Medulla oblongata (tissue), 1 donor: ENCODE data around the gene TNP2.
A peak's percentile ranks its signal among the peaks of the same experiment; 100 is the strongest.
"Not testable (repeated sequence)": the region's sequence is repeated elsewhere in the genome, so short reads cannot be mapped to it uniquely, and the experiment has no call there.

Experiments used
- DNase-seq: peaks from one replicate; pipeline ENCODE4 v3.0.0-alpha.2; 2015; ENCODE audit errors: extremely low spot score

Gene TNP2

DNA sequence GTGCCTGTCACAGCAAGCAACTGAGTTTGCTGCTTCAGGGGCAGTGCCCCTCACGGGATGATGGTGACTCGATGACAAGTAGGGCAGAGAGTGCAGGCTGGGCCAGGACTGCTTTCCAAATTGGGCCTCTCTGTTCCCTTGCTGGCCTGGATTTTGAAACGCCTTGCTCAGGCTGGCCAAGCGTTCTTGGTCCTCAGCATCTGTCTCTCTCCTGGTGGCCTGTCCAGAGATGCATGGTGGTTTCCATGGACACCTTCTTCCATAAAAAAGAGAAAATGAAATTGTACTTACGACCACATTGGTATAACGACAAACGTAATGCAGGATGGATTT, 31.4 kb upstream of the TNP2 start:
- no peak for DNase-seq

- no peak for DNase-seq
These were observed 30.9 kb upstream of the TNP2 start for GRCh38 chr16:11299865-11300559.

GRCh38 chr16:11298950-11299547, 29.9 kb upstream of the TNP2 start:
- DNase-seq: not testable (repeated sequence)

DNA sequence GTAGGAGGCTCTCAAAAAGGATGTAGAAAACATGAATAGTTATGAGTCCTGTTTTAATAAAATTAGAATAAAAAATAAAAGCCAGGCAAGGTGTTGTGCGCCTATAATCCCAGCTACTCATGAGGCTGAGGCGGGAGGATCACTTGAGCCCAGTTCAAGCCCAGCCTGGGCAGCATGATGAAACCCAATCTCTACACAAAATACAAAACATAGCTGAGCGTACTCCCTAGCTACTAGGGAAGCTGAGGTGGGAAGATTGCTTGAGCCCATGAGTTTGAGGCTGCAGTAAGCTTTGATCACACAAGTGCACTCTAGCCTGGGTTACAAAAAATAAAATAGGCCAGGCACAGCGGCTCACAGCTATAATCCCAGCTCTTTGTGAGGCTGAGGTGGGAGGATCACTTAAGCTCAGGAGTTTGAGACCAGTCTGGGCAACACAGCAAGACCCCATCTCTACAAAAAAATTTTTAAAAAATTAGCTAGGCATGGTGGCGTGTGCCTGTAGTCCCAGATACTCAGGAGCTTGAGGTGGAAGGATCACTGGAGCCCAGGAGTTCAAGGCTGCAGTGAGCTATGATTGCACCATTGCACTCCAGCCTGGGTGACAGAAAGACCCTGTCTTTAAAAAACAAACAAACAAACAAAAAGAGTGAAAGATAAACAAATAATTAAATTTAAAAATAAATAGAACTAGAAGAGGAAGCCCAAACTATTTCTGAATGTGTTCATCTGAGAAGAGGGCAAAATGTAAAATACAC, 29.2 kb upstream of the TNP2 start:
- DNase-seq: no peak

GRCh38 chr16:11297492-11298142, 28.5 kb upstream of the TNP2 start:
- DNase-seq: peak; percentile 87

GRCh38 chr16:11296706-11297491, 27.8 kb upstream of the TNP2 start:
- DNase-seq: no peak

- DNase-seq: no peak
These were observed 27.2 kb upstream of the TNP2 start for GRCh38 chr16:11296351-11296705.

- DNase-seq: no peak
These were observed 26.5 kb upstream of the TNP2 start for GRCh38 chr16:11295672-11296071.

GRCh38 chr16:11292076-11292748, 23.1 kb upstream of the TNP2 start:
- DNase-seq: no peak

GRCh38 chr16:11291091-11291703, 22.1 kb upstream of the TNP2 start:
- DNase-seq: no peak

DNA sequence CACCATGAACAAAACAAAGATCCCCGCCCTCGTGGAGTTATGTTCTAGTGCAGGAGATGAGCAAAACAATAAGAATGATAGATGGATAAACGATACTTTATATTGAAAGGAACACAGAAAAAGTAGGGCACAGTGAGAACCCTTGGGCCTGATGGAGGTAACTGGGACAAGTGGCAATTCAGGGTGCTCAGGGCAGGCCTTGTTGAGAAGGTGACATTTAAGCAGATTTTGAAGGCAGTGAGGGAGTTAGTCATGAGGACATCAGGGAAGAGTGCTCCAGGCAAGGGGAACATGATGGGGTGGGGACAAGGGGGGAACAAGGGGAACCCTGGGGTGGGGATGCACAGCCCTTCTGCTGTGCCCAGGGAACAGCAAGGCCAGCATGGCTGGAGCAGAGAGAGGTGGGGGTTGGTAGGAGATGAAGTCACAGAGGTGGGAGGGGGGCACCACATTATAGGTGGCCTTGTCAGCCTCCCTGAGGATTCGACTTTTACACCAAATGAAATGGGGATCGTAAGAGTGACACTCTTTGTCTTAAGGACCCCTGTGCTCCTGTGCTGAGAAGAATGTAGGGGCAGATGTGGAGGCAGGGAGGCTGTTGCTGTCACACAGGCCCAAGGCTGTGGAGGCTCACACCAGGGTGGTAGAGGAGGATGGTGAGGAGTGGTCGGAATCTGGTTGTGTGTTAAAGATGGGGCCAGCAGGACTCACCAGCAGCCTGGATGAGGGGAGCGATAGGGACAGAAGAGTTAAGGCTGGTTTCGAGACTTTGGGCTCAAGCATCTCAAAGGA, 21.2 kb upstream of the TNP2 start:
- no peak for DNase-seq

DNA sequence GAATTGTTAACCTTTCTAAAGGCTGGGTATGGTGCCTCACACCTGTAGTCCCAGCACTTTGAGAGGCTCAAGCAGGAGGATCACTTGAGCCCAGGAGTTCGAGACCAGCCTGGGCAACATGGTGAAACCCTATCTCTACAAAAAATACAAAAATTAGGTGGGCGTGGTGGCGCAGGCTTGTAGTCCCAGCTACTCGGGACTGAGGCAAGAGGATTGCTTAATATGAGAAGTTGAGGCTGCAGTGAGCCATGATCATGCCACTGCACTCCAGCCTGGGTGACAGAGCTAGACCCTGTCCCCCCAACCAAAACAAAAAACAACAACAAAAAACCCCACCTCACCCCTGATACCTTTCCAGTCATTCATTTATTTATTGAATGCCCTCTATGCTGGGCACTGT, 20.6 kb upstream of the TNP2 start:
- DNase-seq: not testable (repeated sequence)

DNA sequence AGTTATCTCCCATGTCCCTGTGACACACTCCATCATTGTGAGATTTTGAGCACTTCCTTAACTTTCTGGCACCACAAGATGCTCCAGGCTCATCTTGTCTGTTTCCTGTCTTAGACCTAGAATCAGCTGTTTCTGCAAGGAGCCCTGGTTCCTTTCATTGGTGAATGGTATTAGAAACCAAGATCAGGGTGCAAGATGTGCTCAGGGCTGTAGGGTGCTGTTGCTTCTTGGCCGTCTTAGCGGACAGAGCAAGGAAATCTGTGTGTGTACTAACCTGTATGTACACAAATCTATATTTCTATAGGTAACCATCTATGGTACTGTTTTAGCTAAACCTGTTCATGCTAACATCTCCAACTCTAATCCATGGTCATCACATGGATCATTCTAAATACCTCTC, 20.1 kb upstream of the TNP2 start:
- DNase-seq: no peak

DNA sequence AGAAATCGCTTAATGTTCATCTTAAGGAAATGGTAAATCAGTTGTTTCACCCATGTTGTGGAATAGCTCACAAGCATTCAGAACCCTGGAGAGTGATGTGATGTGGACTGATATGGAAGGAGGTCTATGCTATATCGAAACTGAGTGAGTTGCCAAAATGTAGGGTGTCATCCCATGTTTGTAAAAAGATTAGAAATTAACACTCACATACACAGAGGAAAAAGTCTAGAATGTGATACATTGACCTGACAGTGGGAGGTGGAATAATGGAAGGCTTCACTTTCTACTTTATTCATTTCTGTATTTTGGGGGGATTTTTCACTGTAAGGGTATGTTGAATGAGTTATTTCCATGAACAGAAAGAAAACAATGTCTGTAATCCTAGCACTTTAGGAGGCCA, 16.7 kb upstream of the TNP2 start:
- DNase-seq: no peak

- DNase-seq: no peak
These were observed 14.7 kb upstream of the TNP2 start for GRCh38 chr16:11283820-11284248.

DNA sequence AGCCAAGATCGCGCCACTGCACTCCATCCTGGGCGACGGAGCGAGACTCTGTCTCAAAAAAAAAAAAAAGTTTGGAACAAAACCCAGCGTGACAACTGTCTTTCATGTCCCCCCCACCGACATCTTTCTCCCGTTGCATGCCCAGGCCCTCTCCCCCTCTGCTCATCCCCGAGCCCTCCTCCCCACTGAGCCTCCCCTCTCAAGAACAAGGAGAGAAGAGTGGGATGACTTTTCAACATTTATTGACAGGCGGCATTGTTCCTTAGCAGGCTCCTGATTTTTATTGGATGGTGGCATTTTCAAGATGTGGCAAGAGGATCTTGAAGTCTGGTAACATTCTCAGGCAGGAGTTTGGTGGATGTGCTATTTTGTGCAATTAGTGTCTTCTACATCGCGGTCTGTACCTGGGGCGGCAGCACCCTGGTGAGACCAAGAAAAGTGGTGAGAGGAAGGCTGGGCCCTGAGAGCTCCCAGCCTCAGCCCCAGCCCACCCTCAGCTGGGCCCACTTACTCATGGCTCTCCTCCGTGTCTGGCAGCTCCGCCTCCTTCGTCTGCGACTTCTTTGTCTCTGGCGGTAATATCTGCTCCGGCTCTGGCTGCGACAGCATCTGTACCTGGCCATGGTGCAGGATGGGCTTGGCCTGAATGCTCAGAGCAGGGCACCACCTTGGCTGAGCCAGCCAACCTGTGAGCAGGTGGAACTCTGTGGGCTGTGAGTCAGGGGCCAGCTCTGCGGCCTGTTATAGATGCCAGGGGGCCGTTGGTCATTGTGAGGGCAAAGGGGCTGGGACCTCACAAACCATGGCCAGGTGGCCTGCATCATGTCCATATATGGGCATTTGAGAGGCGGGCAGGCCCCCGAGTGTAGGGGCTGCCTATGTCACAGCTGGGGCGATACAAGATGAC, 11.7 kb upstream of the TNP2 start, which contains the start of gene PRM1:
Gene PRM1 (minus strand): TSS at position 715 of the 907 bp plus-strand sequence. CDS start 92 bp downstream, at position 623.
- no peak for DNase-seq

DNA sequence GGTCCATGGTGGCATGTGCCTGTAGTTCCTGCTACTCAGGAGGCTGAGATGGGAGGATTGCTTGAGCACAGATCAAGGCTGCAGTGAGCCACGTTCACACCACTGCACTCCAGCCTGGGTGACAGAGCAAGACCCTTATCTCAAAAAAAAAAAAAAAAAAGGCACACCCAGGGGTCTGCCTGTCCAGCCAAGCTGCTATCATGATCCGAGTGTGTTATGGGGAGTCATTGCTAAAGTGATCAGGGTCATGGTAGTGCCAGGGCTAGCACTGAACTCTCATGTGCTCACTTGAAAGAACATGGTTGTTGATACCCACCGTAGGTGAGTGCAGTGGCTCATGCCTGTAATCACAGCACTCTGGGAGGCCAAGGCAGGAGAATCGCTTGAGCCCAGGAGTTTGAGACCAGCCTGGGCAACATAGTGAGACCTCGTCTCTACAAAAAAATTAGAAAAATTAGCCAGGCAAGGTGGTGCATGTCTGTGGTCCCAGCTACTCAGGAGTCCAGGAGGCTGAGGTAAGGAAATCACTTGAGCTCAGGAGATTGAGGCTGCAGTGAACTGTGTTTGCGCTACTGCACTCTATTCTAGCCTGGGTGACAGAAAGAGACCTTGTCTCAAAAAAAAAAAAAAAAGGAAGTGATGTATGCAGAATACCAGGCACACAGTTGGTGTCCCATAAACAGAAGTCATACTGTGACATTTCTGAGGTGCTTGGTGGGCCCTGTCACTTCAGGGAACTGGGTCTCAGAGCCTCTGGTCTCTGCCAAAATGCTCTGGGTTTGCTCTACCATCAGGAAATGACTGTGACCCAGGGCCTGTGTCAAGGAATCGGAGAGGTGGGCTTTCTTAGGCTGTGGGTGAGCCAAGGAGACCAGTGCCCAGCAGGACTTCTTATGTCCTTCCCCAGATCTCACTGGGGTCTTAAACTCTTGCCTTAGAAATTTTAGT, 9.8 kb upstream of the TNP2 start:
- no peak for DNase-seq
